ENCODE data around the gene KANK2. TPM values are rescaled to one million over a fixed set of nuclear protein-coding genes. Genes with fewer than 3 reads are reported as not detected.

KANK2 gene
- total and polyA plus RNA-seq, 2 of the 13 experiments (the other 11 are each of a cell fraction or from before 2014, with no cell fraction given) = 5.7 to 12.9 TPM

DNA sequence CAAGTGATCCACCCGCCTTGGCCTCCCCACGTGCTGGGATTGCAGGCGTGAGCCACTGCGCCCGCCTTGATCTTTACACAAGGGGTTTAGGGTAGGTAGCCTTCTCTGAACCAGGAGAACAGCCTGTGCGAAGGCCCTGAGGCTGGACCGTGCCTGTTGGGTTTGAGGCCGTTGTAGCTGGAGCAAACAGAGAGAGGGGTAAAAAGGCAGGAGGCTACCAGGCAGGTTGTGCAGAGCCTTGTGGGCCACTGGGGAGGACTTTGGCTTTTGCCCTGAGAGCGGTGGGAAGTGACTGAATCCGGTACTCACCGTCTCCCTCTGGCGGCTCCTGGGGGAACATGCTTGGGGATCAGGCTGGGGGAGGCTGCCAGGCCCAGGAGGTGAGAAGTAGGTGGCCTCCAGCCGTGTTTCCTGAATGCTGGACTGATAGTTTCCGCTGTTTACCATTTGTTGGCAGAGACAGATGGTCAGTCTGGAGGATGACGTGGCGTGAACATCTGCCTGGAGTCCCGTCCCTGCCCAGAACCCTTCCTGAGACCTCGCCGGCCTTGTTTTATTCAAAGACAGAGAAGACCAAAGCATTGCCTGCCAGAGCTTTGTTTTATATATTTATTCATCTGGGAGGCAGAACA is 66.4 kb downstream of the KANK2 start (continued):
- TF ChIP-seq, protein P1, sequence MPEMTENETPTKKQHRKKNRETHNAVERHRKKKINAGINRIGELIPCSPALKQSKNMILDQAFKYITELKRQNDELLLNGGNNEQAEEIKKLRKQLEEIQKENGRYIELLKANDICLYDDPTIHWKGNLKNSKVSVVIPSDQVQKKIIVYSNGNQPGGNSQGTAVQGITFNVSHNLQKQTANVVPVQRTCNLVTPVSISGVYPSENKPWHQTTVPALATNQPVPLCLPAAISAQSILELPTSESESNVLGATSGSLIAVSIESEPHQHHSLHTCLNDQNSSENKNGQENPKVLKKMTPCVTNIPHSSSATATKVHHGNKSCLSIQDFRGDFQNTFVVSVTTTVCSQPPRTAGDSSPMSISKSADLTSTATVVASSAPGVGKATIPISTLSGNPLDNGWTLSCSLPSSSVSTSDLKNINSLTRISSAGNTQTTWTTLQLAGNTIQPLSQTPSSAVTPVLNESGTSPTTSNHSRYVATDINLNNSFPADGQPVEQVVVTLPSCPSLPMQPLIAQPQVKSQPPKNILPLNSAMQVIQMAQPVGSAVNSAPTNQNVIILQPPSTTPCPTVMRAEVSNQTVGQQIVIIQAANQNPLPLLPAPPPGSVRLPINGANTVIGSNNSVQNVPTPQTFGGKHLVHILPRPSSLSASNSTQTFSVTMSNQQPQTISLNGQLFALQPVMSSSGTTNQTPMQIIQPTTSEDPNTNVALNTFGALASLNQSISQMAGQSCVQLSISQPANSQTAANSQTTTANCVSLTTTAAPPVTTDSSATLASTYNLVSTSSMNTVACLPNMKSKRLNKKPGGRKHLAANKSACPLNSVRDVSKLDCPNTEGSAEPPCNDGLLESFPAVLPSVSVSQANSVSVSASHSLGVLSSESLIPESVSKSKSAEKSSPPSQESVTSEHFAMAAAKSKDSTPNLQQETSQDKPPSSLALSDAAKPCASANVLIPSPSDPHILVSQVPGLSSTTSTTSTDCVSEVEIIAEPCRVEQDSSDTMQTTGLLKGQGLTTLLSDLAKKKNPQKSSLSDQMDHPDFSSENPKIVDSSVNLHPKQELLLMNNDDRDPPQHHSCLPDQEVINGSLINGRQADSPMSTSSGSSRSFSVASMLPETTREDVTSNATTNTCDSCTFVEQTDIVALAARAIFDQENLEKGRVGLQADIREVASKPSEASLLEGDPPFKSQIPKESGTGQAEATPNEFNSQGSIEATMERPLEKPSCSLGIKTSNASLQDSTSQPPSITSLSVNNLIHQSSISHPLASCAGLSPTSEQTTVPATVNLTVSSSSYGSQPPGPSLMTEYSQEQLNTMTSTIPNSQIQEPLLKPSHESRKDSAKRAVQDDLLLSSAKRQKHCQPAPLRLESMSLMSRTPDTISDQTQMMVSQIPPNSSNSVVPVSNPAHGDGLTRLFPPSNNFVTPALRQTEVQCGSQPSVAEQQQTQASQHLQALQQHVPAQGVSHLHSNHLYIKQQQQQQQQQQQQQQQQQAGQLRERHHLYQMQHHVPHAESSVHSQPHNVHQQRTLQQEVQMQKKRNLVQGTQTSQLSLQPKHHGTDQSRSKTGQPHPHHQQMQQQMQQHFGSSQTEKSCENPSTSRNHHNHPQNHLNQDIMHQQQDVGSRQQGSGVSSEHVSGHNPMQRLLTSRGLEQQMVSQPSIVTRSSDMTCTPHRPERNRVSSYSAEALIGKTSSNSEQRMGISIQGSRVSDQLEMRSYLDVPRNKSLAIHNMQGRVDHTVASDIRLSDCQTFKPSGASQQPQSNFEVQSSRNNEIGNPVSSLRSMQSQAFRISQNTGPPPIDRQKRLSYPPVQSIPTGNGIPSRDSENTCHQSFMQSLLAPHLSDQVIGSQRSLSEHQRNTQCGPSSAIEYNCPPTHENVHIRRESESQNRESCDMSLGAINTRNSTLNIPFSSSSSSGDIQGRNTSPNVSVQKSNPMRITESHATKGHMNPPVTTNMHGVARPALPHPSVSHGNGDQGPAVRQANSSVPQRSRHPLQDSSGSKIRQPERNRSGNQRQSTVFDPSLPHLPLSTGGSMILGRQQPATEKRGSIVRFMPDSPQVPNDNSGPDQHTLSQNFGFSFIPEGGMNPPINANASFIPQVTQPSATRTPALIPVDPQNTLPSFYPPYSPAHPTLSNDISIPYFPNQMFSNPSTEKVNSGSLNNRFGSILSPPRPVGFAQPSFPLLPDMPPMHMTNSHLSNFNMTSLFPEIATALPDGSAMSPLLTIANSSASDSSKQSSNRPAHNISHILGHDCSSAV (CRISPR knock-in tag; IDR thresholded peaks at IDR 0.05; ENCODE audit: borderline replicate concordance) = no peak
- TF ChIP-seq ZNF589 (CRISPR knock-in tag; conservative IDR thresholded peaks at IDR 0.05) = 0 out of 2 replicates have a peak, but pooled peaks have one; percentile 37
- TF ChIP-seq, protein P2, sequence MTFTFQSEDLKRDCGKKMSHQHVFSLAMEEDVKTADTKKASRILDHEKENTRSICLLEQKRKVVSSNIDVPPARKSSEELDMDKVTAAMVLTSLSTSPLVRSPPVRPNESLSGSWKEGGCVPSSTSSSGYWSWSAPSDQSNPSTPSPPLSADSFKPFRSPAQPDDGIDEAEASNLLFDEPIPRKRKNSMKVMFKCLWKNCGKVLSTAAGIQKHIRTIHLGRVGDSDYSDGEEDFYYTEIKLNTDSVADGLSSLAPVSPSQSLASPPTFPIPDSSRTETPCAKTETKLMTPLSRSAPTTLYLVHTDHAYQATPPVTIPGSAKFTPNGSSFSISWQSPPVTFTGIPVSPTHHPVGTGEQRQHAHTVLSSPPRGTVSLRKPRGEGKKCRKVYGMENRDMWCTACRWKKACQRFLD (CRISPR knock-in tag; IDR thresholded peaks at IDR 0.05; ENCODE audit: borderline replicate concordance) = no peak
- no peak for TF ChIP-seq NFIC (IDR thresholded peaks at IDR 0.05; ENCODE audit: low read length)
- TF ChIP-seq, protein P3, sequence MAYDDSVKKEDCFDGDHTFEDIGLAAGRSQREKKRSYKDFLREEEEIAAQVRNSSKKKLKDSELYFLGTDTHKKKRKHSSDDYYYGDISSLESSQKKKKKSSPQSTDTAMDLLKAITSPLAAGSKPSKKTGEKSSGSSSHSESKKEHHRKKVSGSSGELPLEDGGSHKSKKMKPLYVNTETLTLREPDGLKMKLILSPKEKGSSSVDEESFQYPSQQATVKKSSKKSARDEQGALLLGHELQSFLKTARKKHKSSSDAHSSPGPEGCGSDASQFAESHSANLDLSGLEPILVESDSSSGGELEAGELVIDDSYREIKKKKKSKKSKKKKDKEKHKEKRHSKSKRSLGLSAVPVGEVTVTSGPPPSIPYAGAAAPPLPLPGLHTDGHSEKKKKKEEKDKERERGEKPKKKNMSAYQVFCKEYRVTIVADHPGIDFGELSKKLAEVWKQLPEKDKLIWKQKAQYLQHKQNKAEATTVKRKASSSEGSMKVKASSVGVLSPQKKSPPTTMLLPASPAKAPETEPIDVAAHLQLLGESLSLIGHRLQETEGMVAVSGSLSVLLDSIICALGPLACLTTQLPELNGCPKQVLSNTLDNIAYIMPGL (CRISPR knock-in tag; IDR thresholded peaks at IDR 0.05; ENCODE audit: borderline replicate concordance in 1 of 2, low read depth in 1 of 2) = peak; percentile 56 to 70; a peak in 3 of 4 replicates
- TF ChIP-seq ZNF382 (CRISPR knock-in tag; IDR thresholded peaks at IDR 0.05; ENCODE audit: borderline replicate concordance) = no peak
- TF ChIP-seq, protein P4, sequence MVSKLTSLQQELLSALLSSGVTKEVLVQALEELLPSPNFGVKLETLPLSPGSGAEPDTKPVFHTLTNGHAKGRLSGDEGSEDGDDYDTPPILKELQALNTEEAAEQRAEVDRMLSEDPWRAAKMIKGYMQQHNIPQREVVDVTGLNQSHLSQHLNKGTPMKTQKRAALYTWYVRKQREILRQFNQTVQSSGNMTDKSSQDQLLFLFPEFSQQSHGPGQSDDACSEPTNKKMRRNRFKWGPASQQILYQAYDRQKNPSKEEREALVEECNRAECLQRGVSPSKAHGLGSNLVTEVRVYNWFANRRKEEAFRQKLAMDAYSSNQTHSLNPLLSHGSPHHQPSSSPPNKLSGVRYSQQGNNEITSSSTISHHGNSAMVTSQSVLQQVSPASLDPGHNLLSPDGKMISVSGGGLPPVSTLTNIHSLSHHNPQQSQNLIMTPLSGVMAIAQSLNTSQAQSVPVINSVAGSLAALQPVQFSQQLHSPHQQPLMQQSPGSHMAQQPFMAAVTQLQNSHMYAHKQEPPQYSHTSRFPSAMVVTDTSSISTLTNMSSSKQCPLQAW (CRISPR knock-in tag; IDR thresholded peaks at IDR 0.05) = peak; percentile 80; the same call in 1 of the 2 replicates
- peak; percentile 67; the same call in 1 of the 2 replicates for TF ChIP-seq ZNF547 (CRISPR knock-in tag; IDR thresholded peaks at IDR 0.05)
- TF ChIP-seq YEATS4 (CRISPR knock-in tag; IDR thresholded peaks at IDR 0.05; ENCODE audit: borderline replicate concordance) = peak; percentile 16; the same call in 1 of the 2 replicates
- 0 out of 2 replicates have a peak, but pooled peaks have one; percentile 29 for TF ChIP-seq ZNF792 (CRISPR knock-in tag; IDR thresholded peaks at IDR 0.05)
- TF ChIP-seq RXRA (CRISPR knock-in tag; IDR thresholded peaks at IDR 0.05) = peak; percentile 73
- TF ChIP-seq XRCC5 (optimal IDR thresholded peaks at IDR 0.05; ENCODE audit: low read length) = peak; percentile 90
- peak; percentile 14; the same call in 1 of the 2 replicates for TF ChIP-seq SOX5 (CRISPR knock-in tag; IDR thresholded peaks at IDR 0.05; ENCODE audit: borderline replicate concordance)
- TF ChIP-seq SALL2 (CRISPR knock-in tag; IDR thresholded peaks at IDR 0.05) = 0 out of 2 replicates have a peak, but pooled peaks have one; percentile 77

All from HepG2 (cell line).